ENCODE data around the gene KCNE5. TPM values are rescaled to one million over a fixed set of nuclear protein-coding genes. Genes with fewer than 3 reads are reported as not detected.
"Not testable (repeated sequence)": the region's sequence is repeated elsewhere in the genome, so short reads cannot be mapped to it uniquely, and the experiment has no call there.

KCNE5 gene
- total RNA-seq, 8 experiments from 2014 or later = 0.29 to 0.62 (median 0.35) TPM; not detected in 4

GRCh38 chrX:109590176-109590575 is 34.8 kb downstream of the KCNE5 start:
- in situ Hi-C loops (cut with MboI; ENCODE audit: low pct_unique_long_range_greater_than_20kb in 2 of 9, low sequenced_read_pairs in 9 of 9, unreplicated experiment in 9 of 9) = no loop called here
- Histone ChIP-seq H3K27ac (no peak overlapping the region), H3K4me1 (replicated peaks in 1 of 2) (no peaks in the 10 kb centered on the region), H3K4me3 (no peak overlapping the region)
- 30 to 76% (median 52%) methylated on average over 2 to 4 of the region's 4 CpGs; no CpG with 5 or more reads in 7 of the 10 experiments for WGBS, 10 experiments
- peak in 2 of 8 experiments; percentile 45 to 46 for ATAC-seq (replicated peaks in 6 of 8)

- in situ Hi-C loops (cut with MboI; ENCODE audit: low pct_unique_long_range_greater_than_20kb in 2 of 9, low sequenced_read_pairs in 9 of 9, unreplicated experiment in 9 of 9) = no loop called here
- no peak for ATAC-seq (replicated peaks in 6 of 8)
- 60 to 100% methylated on average over 1 to 2 of the region's 7 CpGs; no CpG with 5 or more reads in 8 of the 10 experiments for WGBS, 10 experiments
These were observed 39.5 kb downstream of the KCNE5 start for GRCh38 chrX:109585488-109585887.

GRCh38 chrX:109578916-109579315 is 46.1 kb downstream of the KCNE5 start:
- in situ Hi-C loops (cut with MboI; ENCODE audit: low pct_unique_long_range_greater_than_20kb in 2 of 9, low sequenced_read_pairs in 9 of 9, unreplicated experiment in 9 of 9) = no loop called here
- H3K4me3 ChIP-seq = no peak overlapping the region
- ATAC-seq (replicated peaks in 6 of 8) = no peak
- 50% methylated on average over 1 of the region's 1 CpG; no CpG with 5 or more reads in 9 of the 10 experiments for WGBS, 10 experiments
- no peaks in the 10 kb centered on the region for H3K4me1 ChIP-seq (replicated peaks in 1 of 2)
- no peak overlapping the region for H3K27ac ChIP-seq

More at GRCh38 chrX:109585488-109585887, 39.5 kb downstream of the KCNE5 start:
- Histone ChIP-seq H3K4me3 (no peak overlapping the region), H3K27ac (no peak overlapping the region), H3K4me1 (replicated peaks in 1 of 2) (no peaks in the 10 kb centered on the region)

- ATAC-seq (replicated peaks in 6 of 8) = no peak
- Histone ChIP-seq H3K4me3 (no peak overlapping the region), H3K27ac (no peak overlapping the region), H3K4me1 (replicated peaks in 1 of 2) (no peaks in the 10 kb centered on the region)
- whole genome bisulfite sequencing, 10 experiments = 14 to 86% (median 45%) methylated on average over 1 to 2 of the region's 2 CpGs; no CpG with 5 or more reads in 6 of the 10 experiments
- in situ Hi-C loops (cut with MboI; ENCODE audit: low pct_unique_long_range_greater_than_20kb in 2 of 9, low sequenced_read_pairs in 9 of 9, unreplicated experiment in 9 of 9) = no loop called here
These were observed 47.9 kb downstream of the KCNE5 start for GRCh38 chrX:109577055-109577454.

DNA sequence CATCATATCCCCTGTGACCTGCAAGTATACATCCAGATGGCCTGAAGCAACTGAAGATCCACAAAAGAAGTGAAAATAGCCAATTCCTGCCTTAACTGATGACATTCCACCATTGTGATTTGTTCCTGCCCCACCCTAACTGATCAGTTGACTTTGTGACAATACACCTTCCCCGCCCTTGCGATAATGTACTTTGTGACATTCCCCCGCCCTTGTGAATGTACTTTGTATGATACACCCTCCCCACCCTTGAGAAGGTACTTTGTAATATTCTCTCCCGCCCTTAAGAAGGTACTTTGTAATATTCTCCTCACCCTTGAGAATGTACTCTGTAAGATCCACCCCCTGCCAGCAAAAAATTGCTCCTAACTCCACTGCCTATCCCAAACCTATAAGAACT is 48.9 kb downstream of the KCNE5 start:
- H3K4me3 ChIP-seq; H3K27ac ChIP-seq; H3K4me1 ChIP-seq (replicated peaks in 1 of 2); in situ Hi-C loops (cut with MboI; ENCODE audit: low pct_unique_long_range_greater_than_20kb in 2 of 9, low sequenced_read_pairs in 9 of 9, unreplicated experiment in 9 of 9); ATAC-seq (replicated peaks in 6 of 8): not testable (repeated sequence)
- WGBS, 10 experiments = no CpG with 5 or more reads among the region's 4 CpGs

Other genes starting within 250 kb of the KCNE5 start
- under 1 TPM in 4 of 8 experiments, not detected in 4; 0.05 to 0.50 (median 0.17) TPM for gene GUCY2F, start 143.1 kb downstream of the KCNE5 start, total RNA-seq
- 10 to 100 TPM in 1 of 8 experiments, 1 to 10 TPM in 7; 4.0 to 17.4 (median 7.7) TPM for gene NXT2, start 88.3 kb downstream of the KCNE5 start, total RNA-seq
- 10 to 100 TPM; 27.3 to 71.2 (median 54.0) TPM for gene ACSL4, start 108.1 kb upstream of the KCNE5 start, total RNA-seq